ENCODE measurements around the gene OMD.

Gene OMD, protein sequence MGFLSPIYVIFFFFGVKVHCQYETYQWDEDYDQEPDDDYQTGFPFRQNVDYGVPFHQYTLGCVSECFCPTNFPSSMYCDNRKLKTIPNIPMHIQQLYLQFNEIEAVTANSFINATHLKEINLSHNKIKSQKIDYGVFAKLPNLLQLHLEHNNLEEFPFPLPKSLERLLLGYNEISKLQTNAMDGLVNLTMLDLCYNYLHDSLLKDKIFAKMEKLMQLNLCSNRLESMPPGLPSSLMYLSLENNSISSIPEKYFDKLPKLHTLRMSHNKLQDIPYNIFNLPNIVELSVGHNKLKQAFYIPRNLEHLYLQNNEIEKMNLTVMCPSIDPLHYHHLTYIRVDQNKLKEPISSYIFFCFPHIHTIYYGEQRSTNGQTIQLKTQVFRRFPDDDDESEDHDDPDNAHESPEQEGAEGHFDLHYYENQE

DNA sequence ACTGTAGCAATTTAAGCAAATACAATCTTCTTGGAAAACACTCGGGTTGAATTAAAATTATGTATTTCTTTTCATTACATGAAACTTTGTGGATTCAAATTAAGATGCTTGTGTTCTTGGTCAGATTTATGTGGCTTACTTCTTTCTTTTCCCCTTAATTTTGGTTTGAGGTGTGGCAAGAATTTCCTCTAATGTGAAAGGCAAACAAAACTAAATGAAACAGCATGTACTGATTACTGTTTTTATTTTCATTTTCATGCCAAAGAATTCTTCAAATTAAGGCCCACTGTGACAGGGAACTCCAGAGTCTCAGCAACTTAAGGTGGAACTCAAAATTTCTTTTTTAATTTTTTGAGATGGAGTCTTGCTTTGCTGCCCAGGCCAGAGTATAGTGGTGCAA is at the start of gene OMD:
TSS of gene OMD (minus strand) at position 132 of the 400 bp plus-strand sequence. CDS start 6,913 bp downstream, outside the sequence.
- TF ChIP-seq EZH2 (IDR thresholded peaks at IDR 0.05; ENCODE audit: borderline replicate concordance, low read depth, low read length, severe bottlenecking), result no peak
- TF ChIP-seq, protein P1, sequence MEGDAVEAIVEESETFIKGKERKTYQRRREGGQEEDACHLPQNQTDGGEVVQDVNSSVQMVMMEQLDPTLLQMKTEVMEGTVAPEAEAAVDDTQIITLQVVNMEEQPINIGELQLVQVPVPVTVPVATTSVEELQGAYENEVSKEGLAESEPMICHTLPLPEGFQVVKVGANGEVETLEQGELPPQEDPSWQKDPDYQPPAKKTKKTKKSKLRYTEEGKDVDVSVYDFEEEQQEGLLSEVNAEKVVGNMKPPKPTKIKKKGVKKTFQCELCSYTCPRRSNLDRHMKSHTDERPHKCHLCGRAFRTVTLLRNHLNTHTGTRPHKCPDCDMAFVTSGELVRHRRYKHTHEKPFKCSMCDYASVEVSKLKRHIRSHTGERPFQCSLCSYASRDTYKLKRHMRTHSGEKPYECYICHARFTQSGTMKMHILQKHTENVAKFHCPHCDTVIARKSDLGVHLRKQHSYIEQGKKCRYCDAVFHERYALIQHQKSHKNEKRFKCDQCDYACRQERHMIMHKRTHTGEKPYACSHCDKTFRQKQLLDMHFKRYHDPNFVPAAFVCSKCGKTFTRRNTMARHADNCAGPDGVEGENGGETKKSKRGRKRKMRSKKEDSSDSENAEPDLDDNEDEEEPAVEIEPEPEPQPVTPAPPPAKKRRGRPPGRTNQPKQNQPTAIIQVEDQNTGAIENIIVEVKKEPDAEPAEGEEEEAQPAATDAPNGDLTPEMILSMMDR (IDR thresholded peaks at IDR 0.05; ENCODE audit: borderline replicate concordance, extremely low read depth, low read length, poor library complexity, severe bottlenecking), result no peak
- Histone ChIP-seq H3K79me2 (ENCODE audit: insufficient read depth, low read length) (no peaks in the 10 kb centered on the region), H3K36me3 (ENCODE audit: insufficient read depth, low read length) (no peaks in the 10 kb centered on the region), H4K20me1 (ENCODE audit: insufficient read depth, low read length) (no peaks in the 10 kb centered on the region; the same call in 1 of the 2 replicates), H3K4me1 (ENCODE audit: insufficient read depth, low read length) (no peaks in the 10 kb centered on the region), H3K27ac (ENCODE audit: low read length) (no peak within 1 kb of the TSS), H3K4me2 (ENCODE audit: insufficient read depth, low read length) (no peak within 1 kb of the TSS), H3K9ac (ENCODE audit: low read depth, low read length) (no peak within 1 kb of the TSS), H2AFZ (ENCODE audit: low read depth, low read length) (no peak within 1 kb of the TSS), H3K4me3 (ENCODE audit: low read depth in 1 of 2, low read length in 2 of 2) (no peak within 1 kb of the TSS), H3K9me3 (ENCODE audit: insufficient read depth, low read length, severe bottlenecking) (no peaks in the 10 kb centered on the region), H3K27me3 (ENCODE audit: insufficient read depth, low read length, poor library complexity) (no peaks in the 10 kb centered on the region)
- ATAC-seq (ENCODE audit: insufficient read depth, low read depth) (no peak), DNase-seq (no peak)

DNA sequence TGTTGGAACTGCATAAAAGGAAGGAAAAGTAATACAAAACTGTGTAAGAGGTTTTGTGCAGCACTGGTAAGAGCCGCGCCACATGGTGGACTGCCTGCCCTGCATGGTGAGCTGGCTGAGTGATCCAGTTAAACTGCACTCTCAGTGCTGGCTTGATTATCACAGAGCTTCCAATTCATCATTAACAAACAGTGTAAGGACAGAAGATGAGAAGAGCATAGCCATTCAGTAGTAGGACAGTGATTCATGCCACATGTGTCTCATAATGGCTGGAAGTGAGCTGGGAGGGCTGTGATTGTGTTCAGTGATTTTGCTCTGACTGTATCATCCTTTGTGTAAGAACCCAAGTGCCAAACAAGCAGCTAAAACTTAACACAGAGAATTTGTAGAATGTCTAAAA is 43.9 kb upstream of the OMD start:
- DNase-seq, result no peak
- H3K36me3 ChIP-seq (ENCODE audit: insufficient read depth, low read length), result no peaks in the 10 kb centered on the region

DNA sequence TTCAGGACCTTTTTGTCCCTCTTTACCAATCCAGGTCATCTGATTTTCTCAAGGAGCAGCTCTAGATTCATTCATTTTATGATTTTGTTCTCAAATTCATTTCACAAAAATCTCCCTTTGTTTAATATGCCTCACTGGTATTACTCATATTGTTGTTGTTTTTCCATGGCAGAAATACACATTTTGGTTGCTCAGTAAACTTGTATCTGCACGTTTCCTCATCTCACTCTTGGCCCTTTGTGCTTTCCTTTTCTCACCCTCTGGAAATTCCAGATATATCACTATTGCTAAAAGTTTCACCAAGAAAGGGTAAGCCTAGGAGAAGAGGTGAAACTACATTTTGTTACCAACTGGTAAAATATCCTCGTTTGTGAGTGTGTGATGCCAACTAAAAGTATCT is 43.2 kb upstream of the OMD start:
- H3K9me3 ChIP-seq (ENCODE audit: insufficient read depth, low read length, severe bottlenecking), result no peaks in the 10 kb centered on the region
- no peak overlapping the region for H2AFZ ChIP-seq (ENCODE audit: low read depth, low read length)
- no peaks in the 10 kb centered on the region for H3K79me2 ChIP-seq (ENCODE audit: insufficient read depth, low read length)
- H3K9ac ChIP-seq (ENCODE audit: low read depth, low read length), result no peak overlapping the region
- TF ChIP-seq, protein P1 (IDR thresholded peaks at IDR 0.05; ENCODE audit: borderline replicate concordance, extremely low read depth, low read length, poor library complexity, severe bottlenecking), result no peak
- TF ChIP-seq EZH2 (IDR thresholded peaks at IDR 0.05; ENCODE audit: borderline replicate concordance, low read depth, low read length, severe bottlenecking), result no peak
- no peak overlapping the region for H3K4me3 ChIP-seq (ENCODE audit: low read depth in 1 of 2, low read length in 2 of 2)
- ATAC-seq (ENCODE audit: insufficient read depth, low read depth) (no peak), DNase-seq (no peak)
- no peaks in the 10 kb centered on the region for H3K27me3 ChIP-seq (ENCODE audit: insufficient read depth, low read length, poor library complexity)
- H3K27ac ChIP-seq (ENCODE audit: low read length), result no peak overlapping the region
- H3K4me2 ChIP-seq (ENCODE audit: insufficient read depth, low read length), result no peak overlapping the region
- H3K36me3 ChIP-seq (ENCODE audit: insufficient read depth, low read length), result no peaks in the 10 kb centered on the region
- H3K4me1 ChIP-seq (ENCODE audit: insufficient read depth, low read length), result no peaks in the 10 kb centered on the region
- H4K20me1 ChIP-seq (ENCODE audit: insufficient read depth, low read length), result peaks cover 5% of the 10 kb centered on the region; the same call in 1 of the 2 replicates

More for the DNA sequence above, 43.9 kb upstream of the OMD start:
- no peak for ATAC-seq (ENCODE audit: insufficient read depth, low read depth)
- no peaks in the 10 kb centered on the region for H3K27me3 ChIP-seq (ENCODE audit: insufficient read depth, low read length, poor library complexity)
- no peak overlapping the region for H2AFZ ChIP-seq (ENCODE audit: low read depth, low read length)
- H3K4me2 ChIP-seq (ENCODE audit: insufficient read depth, low read length), result no peak overlapping the region
- no peaks in the 10 kb centered on the region for H3K9me3 ChIP-seq (ENCODE audit: insufficient read depth, low read length, severe bottlenecking)
- H3K79me2 ChIP-seq (ENCODE audit: insufficient read depth, low read length), result no peaks in the 10 kb centered on the region
- H3K4me3 ChIP-seq (ENCODE audit: low read depth in 1 of 2, low read length in 2 of 2), result no peak overlapping the region
- TF ChIP-seq, protein P1 (IDR thresholded peaks at IDR 0.05; ENCODE audit: borderline replicate concordance, extremely low read depth, low read length, poor library complexity, severe bottlenecking), result no peak
- peaks cover 5% of the 10 kb centered on the region; the same call in 1 of the 2 replicates for H4K20me1 ChIP-seq (ENCODE audit: insufficient read depth, low read length)
- H3K4me1 ChIP-seq (ENCODE audit: insufficient read depth, low read length), result no peaks in the 10 kb centered on the region
- H3K9ac ChIP-seq (ENCODE audit: low read depth, low read length), result no peak overlapping the region
- no peak overlapping the region for H3K27ac ChIP-seq (ENCODE audit: low read length)
